Fibroblast of skin of right quadriceps (primary cell): ENCODE data around the gene NAALADL2.
A peak's percentile ranks its signal among the peaks of the same experiment; 100 is the strongest.

Experiments
- DNase-seq: peaks from one replicate; pipeline ENCODE4 v3.0.0-alpha.2; 2013

NAALADL2 gene

DNA sequence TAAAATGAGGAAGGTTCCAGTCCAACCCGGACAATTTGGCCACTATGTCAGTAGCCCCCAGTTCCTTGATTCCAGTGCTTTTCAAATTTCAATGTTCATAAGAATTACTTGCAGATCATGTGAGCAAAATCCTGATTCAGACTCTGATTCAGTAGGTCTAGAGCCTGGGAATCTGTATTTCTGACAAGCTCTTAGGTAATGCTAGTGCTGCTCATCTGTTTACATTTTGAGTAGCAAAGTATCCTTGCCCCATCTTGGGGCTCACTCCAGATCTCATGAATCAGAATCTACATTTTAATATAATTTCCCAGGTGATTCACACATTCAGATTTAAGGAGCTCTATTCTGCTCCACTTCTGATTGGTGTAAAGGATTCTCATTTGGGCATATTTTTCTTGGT, 142.0 kb downstream of the NAALADL2 start:
- DNase-seq = no peak

GRCh38 chr3:175002732-175003143, 143.6 kb downstream of the NAALADL2 start:
- DNase-seq = peak; percentile 99

- no peak for DNase-seq
These were observed 144.5 kb downstream of the NAALADL2 start for GRCh38 chr3:175003590-175003989.

- no peak for DNase-seq
These were observed 146.1 kb downstream of the NAALADL2 start for GRCh38 chr3:175005193-175005592.

- peak; percentile 68 for DNase-seq
These were observed 146.7 kb downstream of the NAALADL2 start for GRCh38 chr3:175005881-175006280.

DNA sequence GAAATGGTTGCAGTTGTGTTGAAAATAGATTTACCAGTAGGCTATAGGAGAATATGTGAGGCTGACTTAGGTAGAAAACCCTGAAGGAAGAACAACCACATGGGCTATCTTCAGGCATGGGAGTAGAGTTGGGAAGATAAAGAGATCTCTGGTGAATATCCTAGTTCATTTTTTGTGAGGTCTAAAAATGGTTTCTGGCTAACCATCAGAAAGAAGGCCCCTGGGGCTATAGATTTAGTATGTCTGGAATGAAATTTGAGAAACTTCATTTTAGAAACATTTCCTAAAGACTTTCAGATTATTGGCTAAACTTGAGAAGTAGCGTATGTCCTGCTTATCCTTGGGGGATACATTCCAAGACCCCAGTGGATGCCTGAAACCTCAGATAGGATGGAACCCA, 148.2 kb downstream of the NAALADL2 start:
- DNase-seq = no peak

DNA sequence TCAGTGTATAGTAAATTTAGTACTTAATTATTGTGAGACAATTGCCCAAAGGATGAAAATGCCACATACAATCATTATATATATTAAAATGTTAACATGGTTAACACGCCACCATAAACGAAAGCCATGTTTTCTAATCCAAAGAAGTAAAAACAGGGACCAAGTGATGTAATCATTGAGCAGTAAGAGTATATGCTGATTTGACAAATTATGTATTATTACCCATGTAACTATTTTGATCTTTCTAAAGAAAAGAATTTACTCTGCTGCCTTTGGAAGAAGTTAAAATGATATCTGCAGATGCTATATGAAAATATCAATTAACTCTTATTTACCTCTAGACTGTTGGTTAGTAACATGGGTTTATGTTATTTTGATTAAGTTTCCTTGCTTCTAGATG, 150.2 kb downstream of the NAALADL2 start:
- no peak for DNase-seq

DNA sequence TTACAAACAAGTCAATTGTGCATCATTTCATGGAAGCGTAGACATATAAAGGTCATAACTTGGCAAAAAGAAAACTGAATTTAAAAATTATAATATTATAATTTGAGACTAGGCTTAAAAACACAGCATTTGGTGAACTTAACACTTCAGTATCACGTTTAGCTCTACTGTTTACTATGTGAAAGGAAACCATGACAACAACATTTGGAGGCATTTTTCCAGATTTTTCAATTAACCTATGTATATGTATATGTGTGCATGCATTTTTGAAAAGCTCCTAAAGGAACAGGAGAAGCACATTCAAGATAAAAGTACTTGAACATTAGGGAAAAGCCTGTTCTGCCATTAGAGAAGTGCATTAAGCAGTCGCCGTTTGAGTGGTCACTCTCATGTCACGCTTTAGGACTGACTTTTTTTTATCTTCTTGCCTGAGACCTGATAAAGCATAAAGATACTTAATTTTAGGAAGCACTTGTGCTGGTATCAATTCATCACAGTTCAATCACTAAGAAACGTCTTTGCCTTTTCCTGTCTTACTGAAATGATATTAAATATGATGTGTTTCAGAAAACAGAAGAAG, 156.0 kb downstream of the NAALADL2 start:
- no peak for DNase-seq

- DNase-seq = no peak
These were observed 160.0 kb downstream of the NAALADL2 start for GRCh38 chr3:175018946-175019727.

- peak; percentile 36 for DNase-seq
These were observed 161.0 kb downstream of the NAALADL2 start for GRCh38 chr3:175020101-175020500.

DNA sequence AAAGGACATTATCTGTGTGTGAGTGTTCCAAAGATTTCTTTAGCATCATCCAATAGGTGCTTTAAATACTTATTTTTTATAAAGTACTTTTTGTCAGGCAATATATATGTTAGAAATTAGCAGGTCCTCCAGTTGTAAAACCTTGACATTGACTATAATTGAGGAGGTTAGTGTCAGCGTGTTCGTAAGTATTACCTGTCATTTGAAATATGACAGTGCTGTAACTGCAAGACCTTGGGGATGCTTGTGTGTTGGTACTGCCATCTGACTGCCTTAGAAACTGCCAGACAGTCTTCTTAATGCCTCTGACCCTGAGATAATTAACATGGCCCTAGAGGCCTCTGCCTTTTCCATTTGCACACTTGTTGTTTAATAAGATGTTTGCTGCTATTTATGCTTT, 170.7 kb downstream of the NAALADL2 start:
- DNase-seq = no peak

GRCh38 chr3:175039875-175040274, 180.7 kb downstream of the NAALADL2 start:
- no peak for DNase-seq

- peak; percentile 39 for DNase-seq
These were observed 182.2 kb downstream of the NAALADL2 start for GRCh38 chr3:175041369-175041768.

DNA sequence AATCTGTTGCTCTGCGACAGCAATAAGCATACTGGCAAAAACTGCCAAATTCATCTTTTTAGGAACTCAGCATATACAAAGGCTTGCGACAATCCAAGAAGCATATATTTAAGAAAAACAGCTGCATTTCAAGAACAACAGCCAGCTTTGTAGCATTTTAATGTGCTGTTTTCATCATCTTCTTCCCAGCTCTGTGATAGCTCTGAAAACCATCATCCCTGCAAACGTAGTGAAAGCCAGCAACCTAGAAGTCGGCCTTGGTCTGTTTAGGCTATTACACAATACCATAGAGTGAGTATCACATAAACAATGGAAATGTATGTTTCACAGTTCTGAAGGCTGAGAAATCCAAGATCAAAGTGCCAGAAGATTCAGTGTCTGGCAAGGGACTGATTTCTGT, 187.5 kb downstream of the NAALADL2 start:
- peak; percentile 7 for DNase-seq

DNA sequence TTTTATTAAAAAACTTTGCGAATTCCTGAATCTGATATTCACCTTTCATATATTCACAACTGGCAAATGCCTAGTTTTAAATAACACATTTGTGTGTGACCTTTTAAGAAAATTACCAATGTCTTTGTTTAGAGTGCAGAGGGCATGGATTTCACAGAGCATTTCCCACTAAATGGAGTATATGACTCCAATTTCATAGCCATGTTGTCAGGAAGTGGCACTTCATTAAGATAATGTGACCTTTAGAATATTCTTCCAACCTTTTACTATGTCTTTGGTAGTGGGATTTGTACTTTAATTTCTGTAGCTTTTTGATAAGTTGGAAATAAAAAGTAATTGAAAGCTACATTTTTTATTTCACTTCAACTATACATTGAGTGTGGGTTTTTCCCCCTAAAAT, 188.7 kb downstream of the NAALADL2 start:
- no peak for DNase-seq

- peak; percentile 19 for DNase-seq
These were observed 198.3 kb downstream of the NAALADL2 start for GRCh38 chr3:175057401-175057800.

GRCh38 chr3:175059788-175060187, 200.7 kb downstream of the NAALADL2 start:
- DNase-seq = no peak

DNA sequence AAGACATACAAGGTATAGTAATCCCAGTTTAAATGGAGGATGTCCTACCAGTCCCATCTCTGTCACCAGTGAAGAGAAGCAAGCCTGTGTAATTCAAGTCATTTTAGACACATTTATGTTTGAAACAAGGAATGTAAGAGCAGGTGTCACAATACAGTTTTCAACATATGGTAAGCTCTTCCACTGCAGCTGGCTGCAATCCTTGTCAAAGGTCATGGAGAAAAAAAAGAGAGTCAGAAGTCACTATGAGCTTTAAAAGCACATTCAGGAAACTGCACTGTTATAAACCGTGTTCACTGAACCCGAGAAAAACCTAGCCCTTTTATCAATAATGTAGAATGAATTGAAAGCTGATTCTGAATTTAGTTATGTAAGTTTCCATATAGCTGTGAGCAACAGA, 206.4 kb downstream of the NAALADL2 start:
- no peak for DNase-seq

DNA sequence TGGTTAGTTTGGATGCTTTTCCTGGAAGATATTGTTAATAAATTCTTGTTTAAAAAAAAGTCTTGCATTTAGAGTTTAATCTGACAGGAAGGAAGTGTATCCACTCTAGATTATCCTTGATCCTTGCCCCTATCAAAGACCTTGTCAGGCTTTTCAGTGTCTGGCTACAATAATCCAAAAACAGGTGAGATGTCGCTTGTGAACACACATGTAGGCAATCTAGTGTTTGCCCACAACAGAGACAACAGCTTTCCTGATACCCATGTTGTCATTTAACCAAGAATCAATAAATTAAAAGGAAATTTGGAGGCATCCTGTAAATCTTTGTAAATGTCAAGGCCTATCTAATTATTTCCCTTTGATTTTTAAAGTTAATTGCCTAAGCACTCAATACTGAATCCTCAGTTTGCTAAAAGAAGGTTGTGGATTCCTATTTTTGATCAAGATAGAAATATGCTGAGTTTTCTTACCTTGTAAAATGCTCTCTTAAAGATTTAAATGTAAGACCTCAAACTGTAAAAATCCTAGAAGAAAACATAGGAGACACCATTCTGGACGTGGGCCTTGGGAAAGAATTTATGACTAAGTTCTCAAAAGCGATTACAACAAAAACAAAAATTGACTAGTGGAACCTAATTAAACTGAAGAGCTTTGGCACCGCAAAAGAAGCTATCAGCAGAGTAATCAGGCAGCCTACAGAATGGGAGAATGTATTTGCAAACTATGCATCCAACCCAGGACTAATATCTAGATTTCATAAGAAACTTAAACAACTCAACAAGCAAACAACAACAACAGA, 207.7 kb downstream of the NAALADL2 start:
- DNase-seq = no peak

DNA sequence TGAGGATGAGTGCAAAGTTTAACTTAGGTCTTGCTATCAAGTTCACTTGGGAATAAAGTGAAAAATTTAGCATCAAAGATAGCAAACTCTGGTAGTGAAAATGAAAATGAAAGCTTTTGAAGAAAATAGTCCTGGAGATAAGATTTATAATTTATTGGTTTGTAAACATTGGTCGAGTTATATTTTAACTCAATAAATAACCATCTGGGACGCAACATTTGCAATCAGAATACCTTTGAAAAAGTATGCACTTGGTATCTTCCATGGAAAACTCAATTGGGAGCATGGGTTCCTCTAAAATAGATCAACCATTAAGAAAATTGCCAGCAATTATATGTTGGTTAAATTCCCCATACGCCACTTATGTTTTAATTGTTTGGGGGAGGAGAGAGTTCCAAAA, 209.5 kb downstream of the NAALADL2 start:
- DNase-seq = no peak

DNA sequence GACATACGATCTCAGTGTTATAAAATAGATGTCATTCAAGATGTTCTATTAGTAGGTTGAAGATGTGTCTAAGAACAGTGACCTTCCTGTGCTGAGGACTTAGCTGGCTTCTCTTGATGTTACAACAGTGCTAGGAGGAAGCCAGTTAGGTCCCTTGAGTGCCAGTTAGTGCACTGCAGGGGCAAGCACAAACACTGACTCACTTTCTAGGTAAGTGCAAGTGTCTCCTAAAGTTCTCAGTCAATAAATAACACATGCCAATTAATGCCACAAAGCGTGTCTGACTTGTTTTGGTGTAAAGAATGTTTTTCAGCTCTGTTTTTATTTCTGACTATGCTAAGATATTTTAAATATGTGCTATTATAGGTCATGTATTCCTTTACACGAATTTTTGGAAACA, 211.8 kb downstream of the NAALADL2 start:
- no peak for DNase-seq

- DNase-seq = peak; percentile 10
These were observed 214.2 kb downstream of the NAALADL2 start for GRCh38 chr3:175073219-175073905.

DNA sequence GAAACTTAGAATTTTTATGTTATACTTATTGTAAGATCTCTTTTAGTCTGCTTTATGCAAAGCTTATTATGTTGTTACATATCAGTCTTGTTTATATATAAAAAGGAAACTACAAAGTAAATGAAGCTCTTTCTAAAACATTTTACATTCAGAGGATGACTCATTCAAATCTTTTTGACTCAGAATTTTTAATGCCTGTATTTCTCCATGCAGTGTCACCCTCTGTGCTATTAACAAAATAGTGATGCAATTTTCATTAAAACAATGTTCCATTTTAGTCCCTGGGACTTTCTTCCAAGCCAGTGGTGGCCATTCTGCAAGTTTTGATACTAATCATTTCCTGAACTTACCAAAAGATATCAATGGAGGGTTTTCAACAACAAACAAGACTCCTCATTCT, 216.1 kb downstream of the NAALADL2 start:
- DNase-seq = peak; percentile 47
